ENCODE measurements around the gene NPY4R.
"Not testable (repeated sequence)": the region's sequence is repeated elsewhere in the genome, so short reads cannot be mapped to it uniquely, and the experiment has no call there.

The NPY4R gene

DNA sequence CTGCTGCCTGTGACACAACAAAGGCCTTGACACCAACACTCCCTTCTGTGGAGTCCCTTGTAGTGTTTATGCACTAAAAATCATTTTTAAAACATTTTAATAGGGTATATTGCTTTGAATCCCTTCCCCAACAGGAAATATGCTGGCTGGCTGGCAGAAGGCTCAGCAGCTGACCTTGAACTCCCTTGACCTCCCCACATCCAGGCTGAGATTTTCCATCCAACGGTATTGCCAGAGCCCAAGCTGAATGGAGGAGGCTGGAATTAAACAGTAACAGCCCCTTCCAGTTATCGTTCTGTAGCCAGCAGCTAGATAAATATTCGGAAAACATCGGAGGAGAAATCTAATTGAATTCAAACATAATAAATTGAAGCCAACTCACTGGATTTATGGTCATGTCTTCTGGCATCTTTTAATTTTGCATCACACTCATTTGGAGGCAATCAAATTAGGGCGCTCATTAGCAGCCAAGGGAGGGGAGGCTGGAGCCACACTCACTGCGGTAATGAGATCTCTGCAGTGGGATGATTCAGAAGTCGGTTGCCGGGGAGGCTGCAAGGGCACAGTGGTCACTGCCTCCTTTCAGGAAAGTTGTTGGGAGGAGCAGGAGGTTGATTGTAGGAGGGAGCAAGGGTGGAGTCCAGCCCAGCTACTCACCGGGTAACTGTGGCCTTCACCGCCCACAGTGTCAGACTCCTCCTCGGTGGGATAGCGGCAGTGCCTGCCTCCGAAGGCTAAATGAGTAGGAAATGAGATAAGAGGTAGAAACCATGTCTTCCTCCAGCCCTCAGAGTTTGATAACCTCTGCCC lies 46.0 kb downstream of the NPY4R start:
- no CpG with 5 or more reads among the region's 13 CpGs for WGBS (ENCODE audit: extremely low coverage, insufficient coverage, insufficient read length)
- not testable (repeated sequence) for H3K4me1 ChIP-seq (ENCODE audit: control insufficient read depth in 1 of 2, insufficient read depth in 2 of 2, low read length in 2 of 2); H2AK5ac ChIP-seq (ENCODE audit: low read length); H3K9ac ChIP-seq (ENCODE audit: low read length); H3K27ac ChIP-seq (ENCODE audit: low read depth, low read length); H3K14ac ChIP-seq (ENCODE audit: low read length); H3K4me2 ChIP-seq (ENCODE audit: low read length); H4K12ac ChIP-seq (ENCODE audit: low read depth, low read length); H3K18ac ChIP-seq (ENCODE audit: low read length); H3K36me3 ChIP-seq (ENCODE audit: control insufficient read depth in 1 of 2, insufficient read depth in 2 of 2, low read length in 2 of 2); H3K4me3 ChIP-seq (ENCODE audit: low read depth, low read length); H3K79me1 ChIP-seq (ENCODE audit: low read length); H3K9me3 ChIP-seq (ENCODE audit: insufficient read depth, low read depth, low read length); H2BK120ac ChIP-seq (ENCODE audit: insufficient read depth, low read length, poor library complexity); H3K4ac ChIP-seq (ENCODE audit: low read depth, low read length); H2BK12ac ChIP-seq (ENCODE audit: low read length); H3K23ac ChIP-seq (ENCODE audit: low read length); H4K91ac ChIP-seq (ENCODE audit: low read depth, low read length); H2AFZ ChIP-seq (ENCODE audit: insufficient read depth, low read length, poor library complexity); H3K27me3 ChIP-seq (ENCODE audit: insufficient read depth, low read length); H4K8ac ChIP-seq (ENCODE audit: low read depth, low read length); H3K79me2 ChIP-seq (ENCODE audit: control insufficient read depth, insufficient read depth, low read length, poor library complexity); H2BK5ac ChIP-seq (ENCODE audit: low read depth, low read length, poor library complexity); DNase-seq

DNA sequence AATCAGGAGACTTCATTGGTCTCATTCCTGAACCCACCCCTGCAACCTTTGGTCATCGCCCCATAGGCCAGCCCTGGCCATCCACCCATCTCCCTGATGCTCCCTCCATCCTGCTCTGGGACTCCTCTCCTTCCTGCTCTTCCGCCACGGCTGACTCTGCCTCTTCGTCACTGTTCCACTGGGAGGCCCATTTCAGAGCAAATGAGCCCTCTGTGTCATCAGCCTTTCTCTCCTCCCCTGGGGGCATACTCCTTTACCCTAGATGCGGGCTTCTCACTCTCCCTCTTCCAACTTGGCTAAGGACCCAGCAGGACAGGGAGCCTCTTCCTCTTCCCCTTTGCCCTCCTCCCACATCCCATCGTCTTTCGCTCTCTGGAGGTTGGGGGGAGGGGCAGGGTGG lies 47.5 kb downstream of the NPY4R start:
- not testable (repeated sequence) for H2BK120ac ChIP-seq (ENCODE audit: insufficient read depth, low read length, poor library complexity); H3K23ac ChIP-seq (ENCODE audit: low read length); H2AFZ ChIP-seq (ENCODE audit: insufficient read depth, low read length, poor library complexity); H3K27me3 ChIP-seq (ENCODE audit: insufficient read depth, low read length); H4K8ac ChIP-seq (ENCODE audit: low read depth, low read length); H3K79me1 ChIP-seq (ENCODE audit: low read length); H3K14ac ChIP-seq (ENCODE audit: low read length); H2BK5ac ChIP-seq (ENCODE audit: low read depth, low read length, poor library complexity); H3K9me3 ChIP-seq (ENCODE audit: insufficient read depth, low read depth, low read length); H3K27ac ChIP-seq (ENCODE audit: low read depth, low read length); H3K4me1 ChIP-seq (ENCODE audit: control insufficient read depth in 1 of 2, insufficient read depth in 2 of 2, low read length in 2 of 2); H3K4me3 ChIP-seq (ENCODE audit: low read depth, low read length); H3K4ac ChIP-seq (ENCODE audit: low read depth, low read length); H3K18ac ChIP-seq (ENCODE audit: low read length); H3K4me2 ChIP-seq (ENCODE audit: low read length); H3K79me2 ChIP-seq (ENCODE audit: control insufficient read depth, insufficient read depth, low read length, poor library complexity); H4K12ac ChIP-seq (ENCODE audit: low read depth, low read length); H3K9ac ChIP-seq (ENCODE audit: low read length); H2BK12ac ChIP-seq (ENCODE audit: low read length); H4K91ac ChIP-seq (ENCODE audit: low read depth, low read length); H2AK5ac ChIP-seq (ENCODE audit: low read length); H3K36me3 ChIP-seq (ENCODE audit: control insufficient read depth in 1 of 2, insufficient read depth in 2 of 2, low read length in 2 of 2)
- peak; percentile 95 to 98 for DNase-seq
- WGBS (ENCODE audit: extremely low coverage, insufficient coverage, insufficient read length): no CpG with 5 or more reads among the region's 7 CpGs

DNA sequence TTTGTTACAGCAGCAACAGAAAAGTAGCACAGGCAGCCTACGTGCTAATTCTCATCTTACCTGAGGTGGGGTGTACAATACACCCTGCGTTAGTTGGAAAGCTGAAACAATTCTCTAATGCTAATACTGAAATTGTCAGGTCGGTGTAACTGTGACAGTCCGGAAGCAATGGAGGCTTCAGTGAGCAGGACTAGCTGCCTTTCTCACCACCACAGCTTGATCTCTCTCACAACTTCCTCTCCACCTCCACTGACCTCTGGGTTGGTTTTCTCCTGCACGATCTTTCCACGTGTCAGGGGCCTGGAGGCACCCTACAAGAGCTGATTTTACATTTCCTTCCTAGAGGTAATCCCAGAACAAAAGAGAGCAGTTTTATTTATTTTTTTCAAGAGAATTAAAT lies 50.5 kb downstream of the NPY4R start:
- no CpG with 5 or more reads among the region's 6 CpGs for WGBS (ENCODE audit: extremely low coverage, insufficient coverage, insufficient read length)

DNA sequence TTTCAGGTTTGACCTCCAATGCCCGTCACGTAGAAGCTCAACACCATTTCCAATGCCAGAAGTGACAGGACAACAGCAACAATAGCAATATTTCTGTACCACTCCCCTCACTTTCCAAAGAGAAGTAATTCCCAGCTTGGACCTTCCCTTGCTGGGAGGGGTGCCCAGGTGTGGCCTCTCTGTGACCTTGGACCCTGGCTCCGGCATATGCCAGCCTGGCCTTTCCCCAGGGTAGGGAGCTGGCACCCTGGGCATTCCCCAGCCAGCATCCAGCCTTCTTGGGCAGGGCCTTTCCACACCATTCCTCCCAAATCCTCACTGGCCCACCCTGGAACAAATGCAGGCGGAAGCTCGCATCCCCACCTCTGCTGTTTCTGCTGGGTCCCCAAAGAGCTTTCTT lies 53.1 kb downstream of the NPY4R start:
- H3K18ac ChIP-seq (ENCODE audit: low read length); H4K12ac ChIP-seq (ENCODE audit: low read depth, low read length); H3K23ac ChIP-seq (ENCODE audit: low read length); H4K91ac ChIP-seq (ENCODE audit: low read depth, low read length); H3K9me3 ChIP-seq (ENCODE audit: insufficient read depth, low read depth, low read length); H3K4ac ChIP-seq (ENCODE audit: low read depth, low read length); H2BK5ac ChIP-seq (ENCODE audit: low read depth, low read length, poor library complexity); H3K36me3 ChIP-seq (ENCODE audit: control insufficient read depth in 1 of 2, insufficient read depth in 2 of 2, low read length in 2 of 2); H3K27me3 ChIP-seq (ENCODE audit: insufficient read depth, low read length); H3K79me1 ChIP-seq (ENCODE audit: low read length); H3K9ac ChIP-seq (ENCODE audit: low read length); H3K27ac ChIP-seq (ENCODE audit: low read depth, low read length); H4K8ac ChIP-seq (ENCODE audit: low read depth, low read length); H3K4me1 ChIP-seq (ENCODE audit: control insufficient read depth in 1 of 2, insufficient read depth in 2 of 2, low read length in 2 of 2); H2BK12ac ChIP-seq (ENCODE audit: low read length); H3K4me3 ChIP-seq (ENCODE audit: low read depth, low read length); H2BK120ac ChIP-seq (ENCODE audit: insufficient read depth, low read length, poor library complexity); H3K79me2 ChIP-seq (ENCODE audit: control insufficient read depth, insufficient read depth, low read length, poor library complexity); H3K4me2 ChIP-seq (ENCODE audit: low read length); H3K14ac ChIP-seq (ENCODE audit: low read length); DNase-seq; H2AFZ ChIP-seq (ENCODE audit: insufficient read depth, low read length, poor library complexity); H2AK5ac ChIP-seq (ENCODE audit: low read length): not testable (repeated sequence)
- WGBS (ENCODE audit: extremely low coverage, insufficient coverage, insufficient read length): no CpG with 5 or more reads among the region's 5 CpGs

More for the DNA sequence above, 50.5 kb downstream of the NPY4R start:
- not testable (repeated sequence) for H4K91ac ChIP-seq (ENCODE audit: low read depth, low read length); H3K79me1 ChIP-seq (ENCODE audit: low read length); H3K4ac ChIP-seq (ENCODE audit: low read depth, low read length); H4K12ac ChIP-seq (ENCODE audit: low read depth, low read length); H3K27ac ChIP-seq (ENCODE audit: low read depth, low read length); H3K14ac ChIP-seq (ENCODE audit: low read length); H3K27me3 ChIP-seq (ENCODE audit: insufficient read depth, low read length); H3K4me3 ChIP-seq (ENCODE audit: low read depth, low read length); H3K9me3 ChIP-seq (ENCODE audit: insufficient read depth, low read depth, low read length); H3K79me2 ChIP-seq (ENCODE audit: control insufficient read depth, insufficient read depth, low read length, poor library complexity); H2AK5ac ChIP-seq (ENCODE audit: low read length); H2BK12ac ChIP-seq (ENCODE audit: low read length); H4K8ac ChIP-seq (ENCODE audit: low read depth, low read length); H3K9ac ChIP-seq (ENCODE audit: low read length); H3K4me1 ChIP-seq (ENCODE audit: control insufficient read depth in 1 of 2, insufficient read depth in 2 of 2, low read length in 2 of 2); H2BK5ac ChIP-seq (ENCODE audit: low read depth, low read length, poor library complexity); H2AFZ ChIP-seq (ENCODE audit: insufficient read depth, low read length, poor library complexity); H3K23ac ChIP-seq (ENCODE audit: low read length); H2BK120ac ChIP-seq (ENCODE audit: insufficient read depth, low read length, poor library complexity); H3K18ac ChIP-seq (ENCODE audit: low read length); H3K4me2 ChIP-seq (ENCODE audit: low read length); H3K36me3 ChIP-seq (ENCODE audit: control insufficient read depth in 1 of 2, insufficient read depth in 2 of 2, low read length in 2 of 2); DNase-seq

Measured in trophoblast cell (in vitro differentiated cells and primary cell).